HG03060 (cell line): ENCODE data around the gene SMG6.
A peak's percentile ranks its signal among the peaks of the same experiment; 100 is the strongest.

Experiments used
- ATAC-seq: cut with Tn5 transposase; IDR thresholded peaks from one replicate; pipeline ENCODE4 v1.9.1; 2021; ENCODE audit warnings: low read depth, moderate number of reproducible peaks; ENCODE audit not compliant: unreplicated experiment

Gene SMG6

DNA sequence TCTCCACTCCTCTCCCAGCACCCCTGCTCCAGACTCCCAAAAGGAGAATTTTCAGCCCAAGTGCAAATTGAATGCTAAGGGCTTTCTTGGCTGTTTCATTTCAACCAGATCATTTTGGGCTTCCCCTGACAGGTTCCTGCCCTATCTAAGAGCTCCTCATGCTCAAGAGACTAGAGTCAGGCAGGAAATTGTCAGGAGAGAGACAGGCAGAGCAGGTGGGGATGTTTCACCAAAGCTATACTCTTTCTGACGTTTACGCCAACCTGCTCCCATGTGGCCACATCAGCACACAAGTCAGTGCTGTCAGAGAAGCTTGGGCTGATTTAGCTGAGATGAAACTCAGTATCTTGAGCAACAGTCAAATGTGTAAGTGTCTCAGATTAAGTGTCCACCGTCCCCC, 217.3 kb downstream of the SMG6 start:
- ATAC-seq: no peak

GRCh38 chr17:2085648-2085949, 218.0 kb downstream of the SMG6 start:
- ATAC-seq: no peak

- ATAC-seq: no peak
Measured at GRCh38 chr17:2084766-2085647, 218.6 kb downstream of the SMG6 start.

- ATAC-seq: no peak
Measured at GRCh38 chr17:2084036-2084765, 219.4 kb downstream of the SMG6 start.

DNA sequence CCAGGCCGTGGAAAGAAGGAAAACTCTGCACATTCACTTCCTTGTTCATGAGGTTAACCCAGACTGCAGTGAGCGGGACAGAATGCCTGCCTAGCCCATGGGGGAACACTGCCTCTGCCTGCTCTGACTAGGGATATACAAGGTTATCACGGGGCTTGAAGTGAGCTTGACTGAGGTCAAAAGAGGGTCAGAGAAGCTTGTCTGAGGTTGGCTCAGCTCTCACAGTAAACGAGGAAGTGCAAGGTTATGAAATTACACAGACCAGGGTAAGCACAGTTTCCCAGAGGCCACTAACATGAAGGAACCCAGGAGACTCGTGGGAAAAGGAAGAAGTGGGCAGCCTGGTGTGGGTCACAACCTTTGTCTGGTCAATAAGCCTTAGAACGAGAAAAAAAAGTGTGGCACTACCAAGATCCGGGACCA, 220.0 kb downstream of the SMG6 start:
- no peak for ATAC-seq

DNA sequence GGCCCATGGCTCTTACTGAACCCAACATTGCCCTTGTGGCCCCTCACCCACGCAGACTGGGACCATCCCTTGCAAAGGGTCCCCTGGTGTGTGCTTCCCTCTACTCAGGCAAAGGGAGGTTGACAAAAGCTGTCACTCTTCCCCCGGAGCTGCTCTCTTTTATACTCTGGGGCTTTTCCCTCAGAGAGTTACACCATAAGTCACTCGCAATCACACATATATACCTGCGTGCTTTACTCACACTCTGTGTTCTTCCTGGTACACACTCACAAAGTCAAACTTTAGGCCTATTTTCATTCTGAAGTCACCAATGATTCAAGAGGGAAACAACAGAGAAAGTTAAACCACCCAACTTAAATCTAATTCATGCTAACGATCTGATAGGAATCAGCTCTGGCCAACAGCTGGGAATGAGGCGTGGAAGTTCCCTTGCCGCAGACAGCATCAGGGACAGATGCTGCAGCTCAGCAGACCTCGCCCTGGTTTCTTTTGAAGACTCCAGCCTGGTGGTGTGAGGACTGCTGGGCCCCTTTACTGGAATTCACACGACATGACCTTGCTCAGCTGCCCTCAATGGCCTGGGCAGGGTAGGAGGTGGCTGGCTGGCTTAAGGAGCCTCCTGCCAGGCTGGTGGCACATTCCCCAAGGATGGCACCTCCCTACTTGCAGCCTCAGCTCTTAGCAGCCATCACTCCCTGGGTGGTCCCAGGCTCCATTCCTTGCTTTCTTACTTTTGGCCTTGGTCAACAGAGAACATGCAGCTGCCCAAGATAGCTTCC, 221.4 kb downstream of the SMG6 start:
- ATAC-seq: no peak

DNA sequence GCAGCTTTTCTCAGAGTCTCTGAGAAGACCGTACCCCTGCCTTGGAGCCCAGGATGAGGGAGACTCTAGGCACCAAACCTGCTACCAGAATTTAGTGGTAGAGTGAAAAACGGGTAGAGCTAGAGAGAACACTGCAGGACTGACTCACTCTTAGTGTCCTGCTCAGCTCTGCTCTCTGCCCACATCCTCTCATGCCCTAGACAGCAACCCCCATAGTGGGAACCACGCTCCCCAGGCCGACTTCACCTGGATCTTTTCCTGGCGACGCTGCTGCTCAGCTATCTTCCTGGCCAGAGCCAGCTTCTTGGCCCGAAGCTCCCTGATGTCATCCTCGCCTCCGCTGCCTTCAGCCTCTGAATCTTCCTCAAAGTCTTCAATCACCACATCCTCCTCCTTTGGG, 222.0 kb downstream of the SMG6 start:
- ATAC-seq: no peak

DNA sequence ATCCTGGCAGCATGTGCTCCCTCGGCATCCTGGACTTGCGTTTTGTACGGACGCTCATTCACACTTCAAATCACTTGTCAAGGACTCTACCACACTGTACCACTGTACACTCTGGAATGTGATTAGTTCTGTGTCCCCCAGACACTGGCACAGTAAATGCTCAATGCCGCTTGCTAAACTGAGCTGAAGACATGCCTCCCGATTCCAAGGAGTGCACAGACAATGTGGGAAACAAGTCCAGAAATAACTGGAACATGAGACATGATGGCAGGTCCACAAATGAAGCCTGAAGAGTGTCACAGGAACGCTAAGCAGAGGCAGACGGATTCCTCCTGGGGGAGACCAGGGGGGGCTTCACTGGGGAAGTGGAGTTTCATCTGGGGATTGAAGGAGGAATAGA, 226.5 kb downstream of the SMG6 start:
- no peak for ATAC-seq

DNA sequence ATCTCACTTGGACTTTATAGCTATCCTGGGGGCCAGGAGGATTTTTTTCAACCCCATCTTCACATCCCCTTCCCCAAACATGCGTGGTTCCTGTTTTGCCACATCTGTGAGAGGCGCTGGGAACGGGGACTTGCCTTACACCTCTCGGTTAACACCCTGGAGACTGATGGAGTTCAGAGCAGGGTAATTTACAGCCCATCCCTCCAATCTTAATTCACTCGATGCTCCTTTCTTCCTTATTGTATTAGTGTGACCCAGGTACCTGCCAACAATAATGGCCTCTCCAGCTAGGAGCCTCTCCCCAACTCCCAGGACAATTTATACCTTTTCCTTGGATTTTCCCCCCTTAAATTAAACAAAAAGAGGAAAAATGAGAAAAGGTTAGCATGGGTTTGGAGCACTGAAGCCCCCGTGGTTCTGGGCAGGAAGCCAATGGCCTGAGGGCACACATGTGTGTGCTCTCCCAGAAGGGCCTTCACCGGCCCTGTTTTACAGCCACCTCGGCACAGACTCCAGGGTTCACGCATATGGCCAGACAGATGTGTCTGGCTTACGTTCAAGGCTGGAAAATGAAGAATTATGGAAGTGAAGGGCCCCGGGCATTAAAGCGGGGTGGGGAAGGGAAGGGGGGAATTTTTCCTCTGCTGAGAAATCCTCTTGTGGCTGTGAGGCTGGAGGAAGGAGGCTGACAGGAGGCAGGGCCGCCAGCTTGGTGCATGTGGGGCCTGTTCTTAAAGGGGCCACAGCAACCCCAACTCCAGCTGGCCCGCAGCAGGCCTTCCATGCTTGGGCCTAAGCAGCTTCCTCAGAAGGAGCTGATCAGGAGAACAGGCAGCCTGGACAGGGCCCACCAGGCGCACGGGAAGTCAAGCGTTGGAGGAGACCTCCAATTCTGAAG, 227.2 kb downstream of the SMG6 start:
- ATAC-seq: no peak

GRCh38 chr17:2075336-2076086, 228.1 kb downstream of the SMG6 start:
- ATAC-seq: no peak

DNA sequence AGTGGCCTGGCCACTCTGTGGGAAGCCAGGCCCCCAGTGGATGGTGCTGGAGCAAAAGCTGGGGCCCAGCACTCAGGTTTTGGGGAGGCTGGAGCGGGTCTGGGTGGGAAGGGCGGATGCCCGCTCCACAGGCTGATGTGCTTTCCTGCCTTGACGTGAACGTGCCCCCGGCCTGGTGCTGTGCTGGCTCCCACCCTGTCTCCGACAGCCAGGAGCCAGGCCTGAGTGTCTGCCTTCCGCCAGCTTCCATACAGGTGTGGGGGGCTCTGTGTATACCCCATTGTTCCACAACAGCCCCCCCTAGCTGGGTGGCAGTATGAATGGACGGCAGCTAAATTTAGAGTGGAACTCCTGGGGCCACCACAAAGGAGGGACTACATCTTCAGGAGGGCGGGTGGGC, 228.7 kb downstream of the SMG6 start:
- ATAC-seq: no peak

DNA sequence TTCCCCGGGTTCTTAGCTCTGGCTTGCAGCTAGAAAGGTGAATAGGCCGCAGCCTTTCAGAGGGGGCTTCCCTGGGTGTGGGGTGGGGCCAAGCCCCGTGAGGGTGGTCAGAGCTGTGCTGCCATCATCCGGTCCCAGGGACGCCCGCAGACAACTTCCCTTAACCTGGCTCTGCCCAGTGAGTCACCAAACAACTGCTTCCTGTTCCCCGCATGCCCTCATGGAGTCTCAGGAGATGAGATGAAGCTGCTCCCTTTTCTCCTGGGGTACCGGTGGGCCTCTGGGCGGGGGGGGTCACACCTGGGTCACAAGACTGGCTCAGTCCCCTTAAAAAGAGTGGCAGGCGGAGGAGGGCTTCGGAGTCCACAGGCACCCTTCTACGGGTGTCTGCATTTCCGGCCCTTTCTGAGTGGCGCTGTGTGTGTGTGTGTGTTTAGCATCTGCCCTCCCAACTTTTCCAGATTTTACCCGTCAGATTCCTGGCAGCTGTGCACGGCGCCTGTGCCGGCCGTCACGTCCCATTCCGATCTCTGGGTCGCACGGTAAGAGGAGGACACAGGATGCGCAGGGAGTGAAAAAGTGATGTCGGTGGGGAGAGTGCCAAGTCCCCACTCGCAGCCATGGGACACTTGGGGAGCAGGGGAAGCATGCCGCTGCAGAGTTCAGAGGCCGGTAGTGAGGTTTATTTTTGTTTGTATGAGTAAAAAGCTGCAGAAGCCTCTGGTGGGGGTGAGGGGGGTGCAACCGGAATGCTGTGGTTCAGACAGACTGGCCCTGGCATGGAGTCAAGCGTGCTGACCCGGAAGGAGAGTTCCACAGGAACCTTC, 231.9 kb downstream of the SMG6 start:
- ATAC-seq: no peak

GRCh38 chr17:2071024-2071385, 232.6 kb downstream of the SMG6 start:
- no peak for ATAC-seq

- peak; percentile 83 for ATAC-seq
Measured at GRCh38 chr17:2070241-2071023, 233.2 kb downstream of the SMG6 start.

- ATAC-seq: no peak
Measured at GRCh38 chr17:2068519-2069051, 235.0 kb downstream of the SMG6 start.

DNA sequence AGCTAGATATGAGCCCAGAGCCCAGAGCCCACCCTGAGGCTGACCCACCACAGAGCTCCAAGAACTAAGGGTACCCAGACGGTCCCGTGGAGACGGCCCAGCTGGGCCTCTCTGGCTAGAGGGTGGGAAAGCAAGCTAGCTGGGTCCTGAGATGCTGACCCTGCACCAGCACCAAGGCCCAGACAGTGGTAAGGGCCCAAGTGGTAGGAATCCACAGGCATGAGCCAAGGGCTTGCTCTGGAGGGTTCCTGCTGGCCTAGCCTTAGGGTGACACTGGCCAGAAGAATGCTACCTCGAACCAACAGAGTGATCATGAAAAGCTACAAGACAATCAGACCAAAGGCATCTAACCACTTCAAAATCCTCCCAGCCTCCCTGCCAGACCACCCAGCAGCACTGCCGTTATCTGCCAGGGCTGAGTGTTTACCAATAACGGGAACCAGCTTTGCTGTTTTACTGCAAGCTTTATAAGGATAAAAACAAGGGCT, 235.5 kb downstream of the SMG6 start:
- ATAC-seq: no peak

DNA sequence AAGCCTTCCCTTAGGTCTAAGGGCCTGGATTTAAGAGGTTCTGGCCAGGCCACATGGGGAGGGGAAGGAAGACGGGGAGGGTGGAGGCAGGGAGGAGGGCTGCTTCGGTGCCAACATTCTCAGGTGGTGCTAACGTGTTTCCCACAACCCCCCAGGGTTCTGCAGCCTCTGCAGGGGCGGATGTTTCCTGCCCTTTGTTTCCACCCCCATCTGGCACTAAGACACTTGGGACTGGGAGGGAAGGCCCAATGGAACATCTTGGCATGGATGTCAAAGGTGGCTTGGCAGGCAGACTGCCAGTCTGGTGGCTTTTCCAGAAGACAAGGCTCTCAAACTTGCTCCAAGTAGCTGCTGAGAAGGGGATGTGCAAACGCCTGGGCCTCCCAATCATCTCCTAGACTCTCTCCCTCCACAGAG, 236.0 kb downstream of the SMG6 start:
- no peak for ATAC-seq
